ENCODE results near the gene MMP15. TPM values are rescaled to one million over a fixed set of nuclear protein-coding genes. Genes with fewer than 3 reads are reported as not detected.

The MMP15 gene
- total RNA-seq, 1 donor from 2014 or later: 2.9 TPM

- H3K9me3 ChIP-seq: no peaks in the 10 kb centered on the region
- intact Hi-C loops (cut with DNase I): no loop called here
Measured at GRCh38 chr16:58054289-58054688, 28.7 kb downstream of the MMP15 start.

GRCh38 chr16:58056580-58056979, 31.0 kb downstream of the MMP15 start:
- intact Hi-C loops (cut with DNase I): no loop called here
- H3K36me3 ChIP-seq: no peaks in the 10 kb centered on the region
- no peaks in the 10 kb centered on the region for H3K4me1 ChIP-seq
- H3K27me3 ChIP-seq: no peaks in the 10 kb centered on the region
- no peak overlapping the region for H3K4me3 ChIP-seq
- H3K27ac ChIP-seq: no peak overlapping the region
- DNase-seq (ENCODE audit: extremely low spot score in 2 of 2): no peak
- TF ChIP-seq CTCF (IDR thresholded peaks at IDR 0.05) (no peak), POLR2A (IDR thresholded peaks at IDR 0.05) (no peak), POLR2AphosphoS5 (IDR thresholded peaks at IDR 0.05; ENCODE audit: insufficient read depth in 1 of 2, low read depth in 1 of 2) (no peak)
- no peaks in the 10 kb centered on the region for H3K9me3 ChIP-seq

More at GRCh38 chr16:58054289-58054688, 28.7 kb downstream of the MMP15 start:
- DNase-seq (ENCODE audit: extremely low spot score in 2 of 2): no peak
- Histone ChIP-seq H3K36me3 (no peaks in the 10 kb centered on the region), H3K27ac (no peak overlapping the region), H3K4me1 (no peaks in the 10 kb centered on the region), H3K4me3 (no peak overlapping the region), H3K27me3 (no peaks in the 10 kb centered on the region)
- no peak for TF ChIP-seq POLR2AphosphoS5 (IDR thresholded peaks at IDR 0.05; ENCODE audit: insufficient read depth in 1 of 2, low read depth in 1 of 2)
- no peak for TF ChIP-seq POLR2A (IDR thresholded peaks at IDR 0.05)
- TF ChIP-seq CTCF (IDR thresholded peaks at IDR 0.05): no peak

GRCh38 chr16:58057121-58057520, 31.6 kb downstream of the MMP15 start:
- no peaks in the 10 kb centered on the region for H3K36me3 ChIP-seq
- H3K9me3 ChIP-seq: no peaks in the 10 kb centered on the region
- H3K4me1 ChIP-seq: no peaks in the 10 kb centered on the region
- H3K4me3 ChIP-seq: no peak overlapping the region
- H3K27me3 ChIP-seq: no peaks in the 10 kb centered on the region
- intact Hi-C loops (cut with DNase I): no loop called here
- no peak overlapping the region for H3K27ac ChIP-seq
- TF ChIP-seq POLR2AphosphoS5 (IDR thresholded peaks at IDR 0.05; ENCODE audit: insufficient read depth in 1 of 2, low read depth in 1 of 2) (no peak), POLR2A (IDR thresholded peaks at IDR 0.05) (no peak), CTCF (IDR thresholded peaks at IDR 0.05) (no peak)
- DNase-seq (ENCODE audit: extremely low spot score in 2 of 2): no peak

DNA sequence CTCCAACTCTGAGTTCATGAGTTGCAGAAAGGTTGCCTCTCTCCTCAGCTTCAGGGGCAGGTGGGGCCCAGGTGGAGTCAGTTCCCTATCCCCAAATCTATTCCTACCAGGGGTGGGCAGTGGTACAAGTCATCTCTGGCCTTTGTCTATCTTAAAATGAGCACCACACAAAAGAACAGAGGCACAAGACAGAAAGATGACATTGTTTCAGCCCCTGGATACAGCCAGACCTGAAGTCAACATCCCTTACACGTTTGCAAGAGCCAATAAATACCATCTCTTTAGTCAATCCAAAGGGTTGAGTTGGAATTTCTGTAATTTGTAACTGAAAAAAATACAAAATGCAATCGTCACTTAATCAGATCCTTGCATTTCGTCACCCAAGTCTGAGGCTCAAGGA, 32.2 kb downstream of the MMP15 start:
- Histone ChIP-seq H3K27ac (no peak overlapping the region), H3K4me1 (no peaks in the 10 kb centered on the region), H3K27me3 (no peaks in the 10 kb centered on the region), H3K9me3 (no peaks in the 10 kb centered on the region), H3K36me3 (no peaks in the 10 kb centered on the region), H3K4me3 (no peak overlapping the region)
- intact Hi-C loops (cut with DNase I): no loop called here
- TF ChIP-seq CTCF (IDR thresholded peaks at IDR 0.05): no peak
- no peak for DNase-seq (ENCODE audit: extremely low spot score in 2 of 2)

DNA sequence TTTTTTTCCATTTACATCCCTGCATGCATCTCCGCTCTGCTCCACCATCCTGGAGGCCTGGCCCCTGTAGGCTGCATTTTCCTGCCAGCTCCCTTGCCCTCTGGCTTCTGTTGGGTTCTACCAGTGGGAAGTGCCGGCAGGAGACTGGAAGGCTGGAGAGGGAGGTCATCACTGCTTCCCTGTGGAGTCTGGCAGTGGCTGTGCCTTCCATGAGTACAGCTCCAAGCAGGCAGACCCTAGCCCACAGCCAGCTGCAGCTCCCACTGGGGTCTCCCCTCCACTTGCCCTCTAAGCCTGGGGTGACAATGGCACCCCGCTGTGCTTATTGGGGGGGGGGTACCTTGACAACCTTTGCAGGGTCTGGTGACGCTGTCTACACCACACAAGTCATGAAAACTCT, 37.3 kb downstream of the MMP15 start:
- Histone ChIP-seq H3K27ac (no peak overlapping the region), H3K4me3 (no peak overlapping the region)

More for the DNA sequence above, 37.3 kb downstream of the MMP15 start:
- Histone ChIP-seq H3K9me3 (no peaks in the 10 kb centered on the region), H3K27me3 (no peaks in the 10 kb centered on the region), H3K4me1 (no peaks in the 10 kb centered on the region), H3K36me3 (no peaks in the 10 kb centered on the region)
- intact Hi-C loops (cut with DNase I): no loop called here
- TF ChIP-seq CTCF (IDR thresholded peaks at IDR 0.05) (no peak), POLR2AphosphoS5 (IDR thresholded peaks at IDR 0.05; ENCODE audit: insufficient read depth in 1 of 2, low read depth in 1 of 2) (no peak), POLR2A (IDR thresholded peaks at IDR 0.05) (no peak)
- DNase-seq (ENCODE audit: extremely low spot score in 2 of 2): no peak
